ENCODE data around the gene NYNRIN.

DNA sequence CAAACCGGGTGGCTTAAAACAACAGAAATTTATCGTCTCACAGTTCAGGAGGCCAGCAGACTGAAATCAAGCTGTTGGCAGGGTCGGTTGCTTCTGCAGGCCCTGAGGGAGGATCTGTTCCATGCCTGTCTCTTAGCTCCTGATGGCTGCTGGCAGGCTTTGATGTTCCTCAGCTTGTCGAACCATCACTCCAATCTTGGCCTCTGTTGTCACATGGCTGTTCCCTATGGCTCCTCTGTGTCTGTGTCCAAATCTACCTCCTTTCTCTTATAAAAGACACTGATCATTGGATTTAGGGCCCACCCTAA lies 16.8 kb upstream of the NYNRIN start:
- TF ChIP-seq, protein P1, sequence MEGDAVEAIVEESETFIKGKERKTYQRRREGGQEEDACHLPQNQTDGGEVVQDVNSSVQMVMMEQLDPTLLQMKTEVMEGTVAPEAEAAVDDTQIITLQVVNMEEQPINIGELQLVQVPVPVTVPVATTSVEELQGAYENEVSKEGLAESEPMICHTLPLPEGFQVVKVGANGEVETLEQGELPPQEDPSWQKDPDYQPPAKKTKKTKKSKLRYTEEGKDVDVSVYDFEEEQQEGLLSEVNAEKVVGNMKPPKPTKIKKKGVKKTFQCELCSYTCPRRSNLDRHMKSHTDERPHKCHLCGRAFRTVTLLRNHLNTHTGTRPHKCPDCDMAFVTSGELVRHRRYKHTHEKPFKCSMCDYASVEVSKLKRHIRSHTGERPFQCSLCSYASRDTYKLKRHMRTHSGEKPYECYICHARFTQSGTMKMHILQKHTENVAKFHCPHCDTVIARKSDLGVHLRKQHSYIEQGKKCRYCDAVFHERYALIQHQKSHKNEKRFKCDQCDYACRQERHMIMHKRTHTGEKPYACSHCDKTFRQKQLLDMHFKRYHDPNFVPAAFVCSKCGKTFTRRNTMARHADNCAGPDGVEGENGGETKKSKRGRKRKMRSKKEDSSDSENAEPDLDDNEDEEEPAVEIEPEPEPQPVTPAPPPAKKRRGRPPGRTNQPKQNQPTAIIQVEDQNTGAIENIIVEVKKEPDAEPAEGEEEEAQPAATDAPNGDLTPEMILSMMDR (IDR thresholded peaks at IDR 0.05), result no peak
- no peak for TF ChIP-seq POLR2A (IDR thresholded peaks at IDR 0.05)
